Fibroblast of lung (primary cell): ENCODE data around the gene CCR7.

Source experiments
- EZH2 ChIP-seq: IDR thresholded peaks from 2 replicates; pipeline ENCODE4 v1.5.1; 2012; ENCODE audit warnings: low read length, control low read depth, mild to moderate bottlenecking; ENCODE audit errors: missing control alignments
- TF ChIP-seq, protein P1 (sequence below), 2 donors: IDR thresholded peaks in 1 of 2; conservative IDR thresholded peaks in 1 of 2; 1 replicate in 1 of 2; 2 replicates in 1 of 2; pipeline ENCODE4 v1.5.1; 2011 to 2012; ENCODE audit warnings: low read length in 2 of 2, control low read depth in 1 of 2, inconsistent platforms in 1 of 2, low read depth in 1 of 2, mild to moderate bottlenecking in 1 of 2

DNA sequence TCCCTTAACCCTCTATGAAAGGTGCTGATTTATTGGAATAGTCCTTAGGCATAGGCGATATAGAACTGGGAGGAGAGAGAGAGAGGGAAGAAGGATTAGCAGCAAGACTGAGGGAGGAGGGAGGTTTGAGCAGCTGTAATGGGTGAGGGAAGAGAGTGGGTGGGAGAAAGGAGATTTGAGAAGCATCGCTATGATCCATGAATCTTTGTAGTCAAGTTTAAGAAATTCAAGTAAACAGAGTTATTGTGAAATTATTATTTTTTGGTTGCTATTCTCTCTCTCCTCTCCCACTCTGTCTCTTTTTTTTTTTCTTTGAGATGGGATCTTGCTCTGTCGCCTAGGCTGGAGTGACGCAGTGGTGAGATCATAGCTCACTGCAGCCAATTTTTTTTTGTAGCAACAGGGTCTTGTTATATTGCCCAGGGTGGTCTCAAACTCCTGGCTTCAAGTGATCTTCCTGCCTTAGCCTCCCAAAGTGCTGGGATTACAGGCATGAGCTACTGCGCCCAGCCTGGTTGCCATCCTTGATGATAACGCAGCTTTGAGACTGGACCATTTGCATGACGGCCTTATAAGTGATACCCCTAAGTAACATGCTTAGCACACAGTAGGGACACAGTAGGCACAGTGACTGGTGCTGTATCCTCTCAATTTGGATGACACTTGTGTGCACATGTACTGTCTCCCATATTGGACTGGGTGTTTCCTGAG, 42.9 kb downstream of the CCR7 start:
- TF ChIP-seq, protein P1, sequence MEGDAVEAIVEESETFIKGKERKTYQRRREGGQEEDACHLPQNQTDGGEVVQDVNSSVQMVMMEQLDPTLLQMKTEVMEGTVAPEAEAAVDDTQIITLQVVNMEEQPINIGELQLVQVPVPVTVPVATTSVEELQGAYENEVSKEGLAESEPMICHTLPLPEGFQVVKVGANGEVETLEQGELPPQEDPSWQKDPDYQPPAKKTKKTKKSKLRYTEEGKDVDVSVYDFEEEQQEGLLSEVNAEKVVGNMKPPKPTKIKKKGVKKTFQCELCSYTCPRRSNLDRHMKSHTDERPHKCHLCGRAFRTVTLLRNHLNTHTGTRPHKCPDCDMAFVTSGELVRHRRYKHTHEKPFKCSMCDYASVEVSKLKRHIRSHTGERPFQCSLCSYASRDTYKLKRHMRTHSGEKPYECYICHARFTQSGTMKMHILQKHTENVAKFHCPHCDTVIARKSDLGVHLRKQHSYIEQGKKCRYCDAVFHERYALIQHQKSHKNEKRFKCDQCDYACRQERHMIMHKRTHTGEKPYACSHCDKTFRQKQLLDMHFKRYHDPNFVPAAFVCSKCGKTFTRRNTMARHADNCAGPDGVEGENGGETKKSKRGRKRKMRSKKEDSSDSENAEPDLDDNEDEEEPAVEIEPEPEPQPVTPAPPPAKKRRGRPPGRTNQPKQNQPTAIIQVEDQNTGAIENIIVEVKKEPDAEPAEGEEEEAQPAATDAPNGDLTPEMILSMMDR (conservative IDR thresholded peaks at IDR 0.05 in 1 of 2, IDR thresholded peaks at IDR 0.05 in 1 of 2; ENCODE audit: low read depth in 1 of 2, low read length in 2 of 2): no peak
- TF ChIP-seq EZH2: no peak
